ENCODE results near the gene IL17RE. TPM values are rescaled to one million over a fixed set of nuclear protein-coding genes. Genes with fewer than 3 reads are reported as not detected.

IL17RE gene
- total RNA-seq, 4 donors from 2014 or later = 0.26 to 10.7 (median 5.0) TPM

DNA sequence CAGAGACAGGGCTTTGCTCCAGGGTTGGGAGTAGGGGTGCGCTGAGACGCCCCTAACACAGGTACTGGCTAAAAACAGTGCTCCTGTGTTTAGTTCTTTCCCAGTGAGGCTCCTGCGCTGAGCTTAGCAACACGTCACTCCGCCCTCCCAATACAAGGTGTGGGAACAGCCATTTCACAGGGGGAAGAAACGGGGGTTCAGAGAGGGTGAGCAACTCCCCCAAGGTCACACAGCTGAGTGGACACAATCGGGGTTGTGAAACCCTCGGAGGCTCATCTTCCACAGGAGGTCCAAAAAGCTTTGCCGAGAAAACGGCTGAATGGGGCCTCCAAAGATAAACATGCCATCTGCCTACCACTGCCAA lies 48.9 kb downstream of the IL17RE start:
- H3K27ac ChIP-seq = no peak overlapping the region
- TF ChIP-seq POLR2A (IDR thresholded peaks at IDR 0.05) = no peak
- TF ChIP-seq, protein P1, sequence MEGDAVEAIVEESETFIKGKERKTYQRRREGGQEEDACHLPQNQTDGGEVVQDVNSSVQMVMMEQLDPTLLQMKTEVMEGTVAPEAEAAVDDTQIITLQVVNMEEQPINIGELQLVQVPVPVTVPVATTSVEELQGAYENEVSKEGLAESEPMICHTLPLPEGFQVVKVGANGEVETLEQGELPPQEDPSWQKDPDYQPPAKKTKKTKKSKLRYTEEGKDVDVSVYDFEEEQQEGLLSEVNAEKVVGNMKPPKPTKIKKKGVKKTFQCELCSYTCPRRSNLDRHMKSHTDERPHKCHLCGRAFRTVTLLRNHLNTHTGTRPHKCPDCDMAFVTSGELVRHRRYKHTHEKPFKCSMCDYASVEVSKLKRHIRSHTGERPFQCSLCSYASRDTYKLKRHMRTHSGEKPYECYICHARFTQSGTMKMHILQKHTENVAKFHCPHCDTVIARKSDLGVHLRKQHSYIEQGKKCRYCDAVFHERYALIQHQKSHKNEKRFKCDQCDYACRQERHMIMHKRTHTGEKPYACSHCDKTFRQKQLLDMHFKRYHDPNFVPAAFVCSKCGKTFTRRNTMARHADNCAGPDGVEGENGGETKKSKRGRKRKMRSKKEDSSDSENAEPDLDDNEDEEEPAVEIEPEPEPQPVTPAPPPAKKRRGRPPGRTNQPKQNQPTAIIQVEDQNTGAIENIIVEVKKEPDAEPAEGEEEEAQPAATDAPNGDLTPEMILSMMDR (IDR thresholded peaks at IDR 0.05) = no peak
- no peak for DNase-seq
- H3K27me3 ChIP-seq = no peaks in the 10 kb centered on the region
- peak overlapping the region in 1 of 2 donors; percentile 52 for H3K4me3 ChIP-seq
- H3K9me3 ChIP-seq = no peaks in the 10 kb centered on the region
- intact Hi-C loops (cut with DNase I; ENCODE audit: low total_unique reads) = no loop called here
- no peaks in the 10 kb centered on the region for H3K36me3 ChIP-seq
- peaks cover 0 to 12% of the 10 kb centered on the region in 2 donors for H3K4me1 ChIP-seq

GRCh38 chr3:9951962-9952805 lies 49.5 kb downstream of the IL17RE start, which contains the start of gene PRRT3:
PRRT3 (minus strand) TSS chr3:9952408; CDS start chr3:9950115, 2,293 bp downstream.
- no peak for TF ChIP-seq POLR2A (IDR thresholded peaks at IDR 0.05)
- TF ChIP-seq, protein P1 (IDR thresholded peaks at IDR 0.05) = no peak
- intact Hi-C loops (cut with DNase I; ENCODE audit: low total_unique reads) = no loop called here
- peak in 1 of 2 donors; percentile 24 for DNase-seq

DNA sequence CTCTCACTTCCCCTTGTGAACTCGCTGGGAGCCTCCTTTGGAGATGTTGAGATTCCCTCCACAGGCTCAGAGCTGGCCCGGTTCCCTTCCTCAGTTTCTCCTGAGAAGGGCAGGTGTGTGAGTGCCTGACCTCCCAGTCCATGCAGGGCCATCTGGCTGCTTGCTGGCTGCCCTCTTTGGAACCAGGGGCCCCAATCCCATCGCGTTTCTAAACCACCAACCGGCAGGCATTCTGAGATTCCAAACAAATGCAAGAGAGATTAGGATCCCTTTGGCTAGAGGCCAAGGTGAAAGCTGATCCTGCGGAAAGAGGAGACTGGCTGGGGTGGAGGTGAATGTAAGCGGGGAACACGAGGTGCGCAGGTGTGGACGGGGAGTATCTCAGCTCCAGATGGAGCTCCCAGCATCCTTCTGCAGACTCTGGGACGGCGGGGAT lies 52.4 kb downstream of the IL17RE start:
- Histone ChIP-seq H3K4me1 (peaks cover 0 to 4% of the 10 kb centered on the region in 2 donors), H3K36me3 (no peaks in the 10 kb centered on the region), H3K4me3 (no peak overlapping the region), H3K27ac (no peak overlapping the region), H3K27me3 (no peaks in the 10 kb centered on the region), H3K9me3 (no peaks in the 10 kb centered on the region)
- no peak for DNase-seq
- TF ChIP-seq POLR2A (IDR thresholded peaks at IDR 0.05) = no peak
- TF ChIP-seq, protein P1 (IDR thresholded peaks at IDR 0.05) = no peak
- intact Hi-C loops (cut with DNase I; ENCODE audit: low total_unique reads) = loop anchor here (5.0 kb wide), 1 partner anchor 62 kb away; no protein-coding TSS in a partner anchor

More at GRCh38 chr3:9951962-9952805, 49.5 kb downstream of the IL17RE start, which contains the start of gene PRRT3:
- Histone ChIP-seq H3K27ac (no peak within 1 kb of the TSS), H3K4me3 (peak within 1 kb of the TSS in 1 of 2 donors; percentile 52), H3K36me3 (no peaks in the 10 kb centered on the region), H3K27me3 (no peaks in the 10 kb centered on the region), H3K4me1 (peaks cover 0 to 12% of the 10 kb centered on the region in 2 donors), H3K9me3 (no peaks in the 10 kb centered on the region)

DNA sequence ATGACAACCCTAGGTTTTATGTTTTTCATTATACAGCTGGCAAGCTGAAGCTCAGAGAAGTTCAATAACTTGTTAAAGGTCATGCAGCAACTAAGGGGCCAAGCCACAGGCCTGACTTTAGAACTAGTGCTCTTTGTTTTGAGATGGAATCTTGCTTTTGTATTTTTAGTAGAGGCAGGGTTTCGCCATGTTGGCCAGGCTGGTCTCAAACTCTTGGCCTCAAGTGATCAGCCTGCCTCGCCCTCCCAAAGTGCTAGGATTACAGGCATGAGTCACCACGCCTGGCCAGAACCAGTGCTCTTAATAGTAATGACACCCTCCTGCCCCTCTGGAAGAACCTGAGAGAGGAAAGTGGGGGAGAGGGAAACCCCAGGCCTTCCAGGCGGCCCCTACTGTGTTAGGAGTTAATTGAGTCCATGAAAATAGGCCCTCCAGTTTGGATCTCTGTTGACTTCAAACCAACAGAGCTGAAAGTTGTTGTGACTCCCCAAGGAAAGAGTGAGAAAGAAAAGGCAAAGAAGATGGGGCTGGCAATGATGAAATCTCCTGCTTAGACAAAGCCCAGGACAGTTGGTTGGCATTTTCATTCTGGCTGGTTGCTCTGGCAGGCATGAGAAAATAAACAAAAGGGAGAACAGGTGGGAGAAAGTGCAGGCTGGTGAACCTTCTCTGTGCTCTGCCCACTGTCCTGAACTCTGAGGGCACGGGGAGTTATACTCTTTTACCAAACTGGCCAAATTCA lies 53.1 kb downstream of the IL17RE start:
- Histone ChIP-seq H3K27ac (no peak overlapping the region), H3K4me1 (peaks cover 0 to 4% of the 10 kb centered on the region in 2 donors), H3K4me3 (no peak overlapping the region), H3K27me3 (no peaks in the 10 kb centered on the region), H3K36me3 (no peaks in the 10 kb centered on the region), H3K9me3 (no peaks in the 10 kb centered on the region)
- TF ChIP-seq, protein P1 (IDR thresholded peaks at IDR 0.05) = no peak
- no peak for TF ChIP-seq POLR2A (IDR thresholded peaks at IDR 0.05)
- no peak for DNase-seq
- intact Hi-C loops (cut with DNase I; ENCODE audit: low total_unique reads) = loop anchor here (5.0 kb wide), 1 partner anchor 62 kb away; no protein-coding TSS in a partner anchor

Data from uterus (tissue), 4 donors.